HEK293T (cell line): ENCODE measurements around the gene MBD2.
"Not testable (repeated sequence)": the region's sequence is repeated elsewhere in the genome, so short reads cannot be mapped to it uniquely, and the experiment has no call there.

Experiments
- CTCF ChIA-PET: fragments of 350-600 bp; formaldehyde crosslinking; extraction: SDS; loops from one replicate; lab custom pipeline; 2021; ENCODE audit warnings: antibody characterized with exemption, inconsistent platforms; lab: Yijun Ruan, JAX
- POLR2A ChIA-PET: fragments of 350-600 bp; formaldehyde crosslinking; extraction: SDS; loops from one replicate; lab custom pipeline; 2020; ENCODE audit warnings: antibody characterized with exemption, inconsistent platforms; lab: Yijun Ruan, JAX
- DNase-seq: peaks from one replicate; pipeline ENCODE4 v3.0.0; 2012; ENCODE audit warnings: mixed read lengths; ENCODE audit errors: extremely low spot score
- ARNT ChIP-seq: fragments of 450-650 bp; IDR thresholded peaks from 2 replicates; pipeline ENCODE4 v1.6.1; 2017; ENCODE audit warnings: mild to moderate bottlenecking
- BHLHE40 ChIP-seq: fragments of 450-650 bp; IDR thresholded peaks from 2 replicates; pipeline ENCODE4 v1.6.1; 2016; ENCODE audit warnings: mild to moderate bottlenecking, moderate library complexity, borderline replicate concordance
- CTBP1 ChIP-seq: fragments of 450-650 bp; IDR thresholded peaks from 2 replicates; pipeline ENCODE4 v1.6.1; 2016; ENCODE audit warnings: borderline replicate concordance
- ELF4 ChIP-seq: fragments of 450-650 bp; IDR thresholded peaks from 2 replicates; pipeline ENCODE4 v1.6.1; 2017; ENCODE audit warnings: antibody characterized with exemption
- FOXA1 ChIP-seq: fragments of 450-650 bp; IDR thresholded peaks from 2 replicates; pipeline ENCODE4 v1.6.1; 2016; ENCODE audit warnings: mild to moderate bottlenecking
- FOXK2 ChIP-seq: fragments of 450-650 bp; IDR thresholded peaks from 2 replicates; pipeline ENCODE4 v1.6.1; 2016; ENCODE audit warnings: mild to moderate bottlenecking
- FOXM1 ChIP-seq: fragments of 450-650 bp; IDR thresholded peaks from 2 replicates; pipeline ENCODE4 v1.6.1; 2017; ENCODE audit warnings: mild to moderate bottlenecking, borderline replicate concordance
- HDGF ChIP-seq: fragments of 450-650 bp; IDR thresholded peaks from 2 replicates; pipeline ENCODE4 v1.6.1; 2017; ENCODE audit warnings: antibody characterized with exemption, borderline replicate concordance
- L3MBTL2 ChIP-seq: fragments of 450-650 bp; conservative IDR thresholded peaks from 2 replicates; pipeline ENCODE4 v1.6.1; 2016; ENCODE audit warnings: mild to moderate bottlenecking
- LEF1 ChIP-seq: fragments of 450-650 bp; IDR thresholded peaks from 2 replicates; pipeline ENCODE4 v1.6.1; 2017; ENCODE audit warnings: mild to moderate bottlenecking, borderline replicate concordance
- NFRKB ChIP-seq: fragments of 450-650 bp; IDR thresholded peaks from 2 replicates; pipeline ENCODE4 v1.6.1; 2016; ENCODE audit warnings: mild to moderate bottlenecking, moderate library complexity
- PKNOX1 ChIP-seq: fragments of 450-650 bp; IDR thresholded peaks from 2 replicates; pipeline ENCODE4 v1.6.1; 2016
- SP1 ChIP-seq: fragments of 450-650 bp; IDR thresholded peaks from 2 replicates; pipeline ENCODE4 v1.6.1; 2017
- SUZ12 ChIP-seq: fragments of 450-650 bp; IDR thresholded peaks from 2 replicates; pipeline ENCODE4 v1.6.1; 2016; ENCODE audit warnings: mild to moderate bottlenecking
- TARDBP ChIP-seq: fragments of 450-650 bp; IDR thresholded peaks from 2 replicates; pipeline ENCODE4 v1.6.1; 2016
- ZNF384 ChIP-seq: fragments of 450-650 bp; IDR thresholded peaks from 2 replicates; pipeline ENCODE4 v1.6.1; 2016

MBD2 gene

DNA sequence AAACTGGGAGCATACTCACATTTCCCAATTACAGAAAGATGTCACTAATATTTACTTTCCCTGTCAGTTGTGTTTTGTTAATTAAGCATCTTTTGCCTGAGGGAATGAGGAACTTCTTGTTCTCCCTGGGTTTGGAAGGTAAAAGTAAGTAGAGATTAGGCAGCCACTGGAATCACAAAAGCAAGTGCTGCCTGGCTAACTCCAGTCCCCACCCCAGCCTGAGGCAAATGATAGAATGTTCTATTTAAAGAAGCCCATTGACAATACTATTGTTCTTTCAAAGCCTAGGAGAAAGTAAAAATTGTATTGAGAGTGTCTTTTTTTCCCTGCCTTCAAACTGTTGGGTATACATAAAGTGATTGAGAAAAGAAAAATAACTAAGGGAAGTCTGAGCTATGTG is 93.8 kb downstream of the MBD2 start:
- TF ChIP-seq BHLHE40 = no peak
- TF ChIP-seq ZNF384 = no peak
- TF ChIP-seq SP1 = no peak
- no peak for TF ChIP-seq ELF4
- TF ChIP-seq FOXK2 = no peak
- no peak for TF ChIP-seq ARNT
- TF ChIP-seq L3MBTL2 = no peak
- TF ChIP-seq TARDBP = no peak
- no peak for TF ChIP-seq CTBP1
- no peak for TF ChIP-seq LEF1
- no peak for TF ChIP-seq HDGF
- TF ChIP-seq PKNOX1 = no peak
- no peak for TF ChIP-seq FOXM1
- TF ChIP-seq SUZ12 = no peak
- TF ChIP-seq NFRKB = no peak
- no peak for TF ChIP-seq FOXA1
- no peak for DNase-seq
- CTCF ChIA-PET = no interaction called here
- POLR2A ChIA-PET = no interaction called here

DNA sequence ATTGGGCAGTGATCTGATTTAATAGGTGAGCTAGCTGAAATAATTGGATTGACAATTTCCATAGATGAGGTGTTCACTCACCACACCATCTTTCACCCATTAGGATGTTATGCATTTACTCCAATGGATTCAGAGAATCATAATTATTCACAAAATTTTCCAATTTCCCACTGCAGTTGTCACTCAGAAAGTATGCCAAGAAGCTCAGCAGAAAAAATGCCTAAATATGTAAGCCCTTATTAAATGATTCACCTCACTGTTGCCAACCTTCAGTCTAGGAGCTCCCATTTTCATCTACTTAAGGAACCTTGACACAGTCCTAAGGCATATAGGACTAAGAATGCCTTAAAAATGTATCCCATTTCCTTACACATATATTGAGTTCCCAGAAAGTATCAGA is 94.3 kb downstream of the MBD2 start:
- DNase-seq = no peak

GRCh38 chr18:54129448-54130067 is 94.9 kb downstream of the MBD2 start:
- ChIA-PET POLR2A (no interaction called here), CTCF (interaction anchor here (0.6 to 1.8 kb wide), 2 partner anchors 10 to 201 kb away, joined by 4 to 6 read pairs; no protein-coding TSS in a partner anchor)
- no peak for DNase-seq
- TF ChIP-seq HDGF (no peak), ZNF384 (no peak), BHLHE40 (no peak), ARNT (no peak), FOXK2 (no peak), NFRKB (no peak), CTBP1 (no peak), PKNOX1 (no peak), SP1 (no peak), SUZ12 (no peak), ELF4 (no peak), FOXM1 (no peak), TARDBP (no peak), LEF1 (no peak), FOXA1 (no peak), L3MBTL2 (no peak)

More for the DNA sequence above, 94.3 kb downstream of the MBD2 start:
- TF ChIP-seq FOXK2 (no peak), FOXM1 (no peak), TARDBP (no peak), L3MBTL2 (no peak), BHLHE40 (no peak), FOXA1 (no peak), LEF1 (no peak), ZNF384 (no peak), CTBP1 (no peak), NFRKB (no peak), ARNT (no peak), SUZ12 (no peak), PKNOX1 (no peak), SP1 (no peak), ELF4 (no peak), HDGF (no peak)
- ChIA-PET POLR2A (no interaction called here), CTCF (interaction anchor here (0.6 kb wide), 1 partner anchor 201 kb away, joined by 4 read pairs; no protein-coding TSS in a partner anchor)

DNA sequence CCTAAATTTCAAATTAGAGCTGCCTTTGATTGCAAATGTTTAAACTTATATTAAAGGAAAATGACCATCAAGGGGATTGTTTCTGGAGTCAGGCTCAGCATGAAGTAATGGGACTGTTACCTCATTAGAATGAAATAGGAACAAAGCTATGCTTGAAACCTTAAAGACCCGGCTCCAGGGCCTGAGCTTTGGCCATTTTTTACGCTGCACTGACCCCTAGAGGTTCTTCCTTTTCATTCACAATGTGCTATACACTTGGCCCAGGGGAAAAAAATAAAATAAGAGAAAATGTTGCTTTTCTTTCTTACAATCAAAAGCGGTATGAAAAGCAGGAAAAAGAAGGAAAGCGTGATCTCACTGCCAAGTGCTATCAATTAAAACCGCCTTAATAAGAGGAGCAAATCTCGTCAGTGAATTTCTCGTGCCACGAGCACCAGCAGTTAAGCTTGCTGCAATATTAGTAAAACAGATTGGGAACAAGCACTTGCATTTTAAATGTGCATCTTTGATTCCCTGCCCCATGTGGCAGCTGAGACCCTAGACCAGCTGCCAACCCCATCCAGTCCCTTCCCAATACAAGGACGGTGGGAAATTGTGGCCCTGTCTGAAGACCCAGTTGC is 96.6 kb downstream of the MBD2 start:
- DNase-seq = peak; percentile 23
- CTCF ChIA-PET = interaction anchor here (0.6 to 1.8 kb wide), 7 partner anchors 8 to 561 kb away, joined by 3 to 6 read pairs (median 3); no protein-coding TSS in a partner anchor
- no peak for TF ChIP-seq ZNF384
- no peak for TF ChIP-seq LEF1
- no peak for TF ChIP-seq FOXK2
- TF ChIP-seq FOXA1 = no peak
- POLR2A ChIA-PET = interaction anchor here (1.0 kb wide), 1 partner anchor 141 kb away, joined by 3 read pairs; the partner anchor contains the start of gene POLI

DNA sequence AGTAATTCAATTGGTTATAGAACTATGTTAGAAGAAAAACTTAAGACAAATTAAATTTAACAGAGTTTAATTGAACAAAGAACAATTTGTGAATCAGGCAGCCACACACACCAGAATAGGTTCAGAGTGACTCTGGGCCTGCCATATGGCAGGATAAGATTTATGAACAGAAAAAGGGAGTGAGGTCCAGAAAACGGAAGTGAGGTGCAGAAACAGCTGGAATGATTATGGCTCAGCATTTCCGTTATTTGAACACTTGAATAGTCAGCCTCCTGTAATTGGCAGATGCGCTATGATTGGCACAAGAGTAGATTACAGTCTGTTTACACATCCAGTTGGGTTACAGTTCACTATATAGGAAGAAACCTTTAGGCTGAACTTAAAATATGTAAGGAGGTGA is 99.0 kb downstream of the MBD2 start:
- TF ChIP-seq PKNOX1 (no peak), HDGF (no peak), ZNF384 (no peak), NFRKB (no peak), L3MBTL2 (no peak), TARDBP (no peak), LEF1 (no peak), BHLHE40 (no peak), CTBP1 (no peak), FOXM1 (no peak), ELF4 (no peak), SUZ12 (no peak), FOXA1 (no peak), FOXK2 (no peak), ARNT (no peak), SP1 (no peak)
- no peak for DNase-seq
- ChIA-PET POLR2A (no interaction called here), CTCF (no interaction called here)

GRCh38 chr18:54123720-54124440 is 100.6 kb downstream of the MBD2 start:
- POLR2A ChIA-PET, DNase-seq: not testable (repeated sequence)
- CTCF ChIA-PET = interaction anchor here (0.7 kb wide), 3 partner anchors 214 to 838 kb away, joined by 3 to 4 read pairs (median 4); no protein-coding TSS in a partner anchor
